KBM-7 (cell line): ENCODE measurements around the gene SPEM2.

Experiments used
- DNase-seq: peaks from one replicate; pipeline ENCODE4 v3.0.0-alpha.2; 2015
- in situ Hi-C: fragments of 300-500 bp; cut with MboI; formaldehyde crosslinking; loops from 2 replicates; pipeline ENCODE4 v1.14.3; 2020; ENCODE audit warnings: low sequenced_read_pairs, low pct_unique_long_range_greater_than_20kb, mixed read lengths

Gene SPEM2

DNA sequence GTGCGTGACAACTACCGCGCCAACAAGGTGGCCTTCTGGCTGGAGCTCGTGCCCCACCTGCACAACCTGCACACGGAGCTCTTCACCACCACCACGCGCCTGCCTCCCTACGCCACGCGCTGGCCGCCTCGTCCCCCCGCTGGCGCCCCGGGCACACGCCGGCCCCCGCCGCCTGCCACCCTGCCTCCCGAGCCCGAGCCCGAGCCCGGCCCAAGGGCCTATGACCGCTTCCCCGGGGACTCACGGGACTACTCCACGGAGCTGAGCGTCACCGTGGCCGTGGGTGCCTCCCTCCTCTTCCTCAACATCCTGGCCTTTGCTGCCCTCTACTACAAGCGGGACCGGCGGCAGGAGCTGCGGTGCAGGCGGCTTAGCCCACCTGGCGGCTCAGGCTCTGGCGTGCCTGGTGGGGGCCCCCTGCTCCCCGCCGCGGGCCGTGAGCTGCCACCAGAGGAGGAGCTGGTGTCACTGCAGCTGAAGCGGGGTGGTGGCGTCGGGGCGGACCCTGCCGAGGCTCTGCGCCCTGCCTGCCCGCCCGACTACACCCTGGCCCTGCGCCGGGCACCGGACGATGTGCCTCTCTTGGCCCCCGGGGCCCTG is 8.3 kb upstream of the SPEM2 start:
- in situ Hi-C loops: no loop called here
- no peak for DNase-seq

DNA sequence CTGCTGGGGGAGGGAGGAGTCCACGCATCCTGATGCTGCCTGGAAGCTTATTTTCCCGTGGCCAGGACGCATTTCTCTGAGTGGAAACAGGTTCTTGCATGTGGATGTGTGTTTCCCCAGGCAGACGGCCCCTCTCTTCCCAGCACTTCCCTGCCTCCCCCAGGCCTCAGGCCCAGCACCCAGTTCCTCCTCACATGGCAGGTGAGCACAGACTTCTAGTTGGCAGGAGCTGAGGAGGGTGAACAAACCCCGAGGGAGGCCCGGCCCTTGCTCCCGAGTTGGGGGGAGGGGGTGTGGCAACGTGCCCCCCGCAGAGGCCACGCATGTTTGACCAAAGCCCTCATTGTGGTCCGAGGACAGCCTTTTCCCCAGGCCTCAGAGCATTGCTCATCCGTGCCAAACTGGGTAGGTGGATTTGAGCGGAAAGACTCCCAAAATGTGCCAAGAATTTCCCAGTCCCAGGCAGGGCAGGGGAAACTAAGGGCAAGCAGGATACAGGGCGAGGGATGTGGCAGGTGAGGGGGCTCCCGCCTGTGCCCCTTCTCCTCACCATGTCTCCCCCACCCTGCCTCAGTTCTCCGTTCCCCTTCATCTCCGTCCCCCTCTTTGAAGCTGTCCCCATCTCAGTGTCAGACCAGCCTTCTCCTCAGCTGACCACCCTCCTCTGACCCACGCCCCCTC is 6.8 kb upstream of the SPEM2 start:
- in situ Hi-C loops: no loop called here
- no peak for DNase-seq

GRCh38 chr17:7419819-7420610 is 5.4 kb upstream of the SPEM2 start, which contains the start of gene SPEM1:
TSS of gene SPEM1 (plus strand) at chr17:7420324. CDS start at chr17:7420385, 61 bp downstream.
- no peak for DNase-seq
- in situ Hi-C loops: no loop called here

GRCh38 chr17:7421186-7421585 is 4.2 kb upstream of the SPEM2 start:
- DNase-seq: no peak
- in situ Hi-C loops: no loop called here

GRCh38 chr17:7423679-7424078 is 1.7 kb upstream of the SPEM2 start:
- in situ Hi-C loops: no loop called here
- no peak for DNase-seq

GRCh38 chr17:7425756-7426155 is 340 bp downstream of the SPEM2 start:
- in situ Hi-C loops: no loop called here
- DNase-seq: no peak

DNA sequence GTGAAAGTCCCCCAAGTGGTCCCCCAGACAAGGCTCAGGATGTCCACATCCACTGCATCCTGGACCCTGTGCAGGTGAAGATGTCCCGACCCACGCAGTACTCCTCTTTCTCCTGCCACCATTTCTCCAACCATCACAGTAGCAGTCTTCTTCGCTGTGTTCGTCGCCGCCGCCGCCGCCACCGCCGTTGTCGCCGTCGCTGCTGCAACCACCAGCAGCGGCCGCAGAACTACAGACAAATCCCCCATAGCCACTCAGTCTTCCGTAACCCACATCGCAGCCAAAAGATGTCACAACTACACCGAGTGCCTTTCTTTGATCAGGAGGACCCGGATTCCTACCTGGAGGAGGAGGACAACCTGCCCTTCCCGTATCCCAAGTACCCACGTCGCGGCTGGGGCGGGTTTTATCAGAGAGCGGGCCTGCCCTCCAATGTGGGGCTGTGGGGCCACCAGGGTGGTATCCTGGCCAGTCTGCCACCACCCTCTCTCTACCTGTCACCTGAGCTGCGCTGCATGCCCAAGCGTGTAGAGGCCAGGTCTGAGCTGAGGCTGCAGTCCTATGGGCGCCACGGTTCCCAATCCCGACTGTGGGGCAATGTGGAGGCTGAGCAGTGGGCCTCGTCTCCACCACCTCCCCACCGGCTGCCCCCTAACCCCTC is 917 bp downstream of the SPEM2 start:
- in situ Hi-C loops: no loop called here
- no peak for DNase-seq

DNA sequence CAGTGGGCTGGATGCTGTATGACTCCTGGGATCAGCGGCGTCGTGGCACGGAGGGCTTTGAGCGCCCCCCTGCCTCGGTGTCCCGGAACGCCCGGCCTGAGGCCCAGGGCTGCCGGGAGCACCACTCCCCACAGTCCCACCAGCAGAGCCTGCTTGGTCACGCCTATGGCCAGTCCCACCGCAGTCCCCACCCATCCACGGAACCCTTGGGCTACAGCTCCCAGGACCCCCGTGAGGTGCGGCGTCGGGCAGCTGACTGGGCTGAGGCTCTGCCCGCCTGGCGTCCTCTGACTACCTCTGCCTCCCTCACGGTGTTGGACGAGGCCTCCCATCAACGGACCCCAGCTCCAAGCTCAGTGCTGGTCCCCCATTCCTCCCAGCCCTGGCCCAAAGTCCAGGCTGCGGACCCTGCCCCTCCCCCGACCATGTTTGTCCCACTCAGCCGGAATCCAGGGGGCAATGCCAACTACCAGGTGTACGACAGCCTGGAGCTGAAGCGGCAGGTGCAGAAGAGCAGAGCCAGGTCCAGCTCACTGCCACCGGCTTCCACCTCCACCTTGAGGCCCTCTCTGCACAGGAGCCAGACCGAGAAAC is 1.6 kb downstream of the SPEM2 start:
- in situ Hi-C loops: no loop called here

GRCh38 chr17:7427549-7427948 is 2.1 kb downstream of the SPEM2 start:
- in situ Hi-C loops: no loop called here
- no peak for DNase-seq

More for the DNA sequence above, 1.6 kb downstream of the SPEM2 start:
- DNase-seq: no peak

DNA sequence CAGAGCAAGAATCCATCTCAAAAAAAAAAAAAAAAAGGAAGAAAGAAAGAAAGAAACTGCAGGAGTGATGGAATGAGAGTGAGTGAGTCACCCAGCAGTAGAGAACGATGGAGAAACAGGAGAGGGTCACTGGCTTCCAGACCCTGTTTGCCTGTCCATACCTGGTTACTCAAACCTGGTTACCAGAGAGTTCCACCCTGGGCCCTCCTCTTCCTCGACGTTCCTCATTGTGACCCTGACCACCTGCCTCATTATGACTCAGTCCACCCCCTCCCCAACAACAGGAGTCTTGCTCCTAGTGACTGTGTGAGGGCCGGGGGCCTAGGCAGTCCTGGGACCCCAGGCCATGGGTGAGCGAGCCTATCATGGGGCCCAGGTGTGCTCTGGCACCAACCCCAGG is 3.1 kb downstream of the SPEM2 start, which contains the start of gene SPEM3:
Gene SPEM3 (plus strand): TSS at position 301 of the 400 bp plus-strand sequence. CDS start 46 bp downstream, at position 347.
- no peak for DNase-seq
- in situ Hi-C loops: no loop called here

DNA sequence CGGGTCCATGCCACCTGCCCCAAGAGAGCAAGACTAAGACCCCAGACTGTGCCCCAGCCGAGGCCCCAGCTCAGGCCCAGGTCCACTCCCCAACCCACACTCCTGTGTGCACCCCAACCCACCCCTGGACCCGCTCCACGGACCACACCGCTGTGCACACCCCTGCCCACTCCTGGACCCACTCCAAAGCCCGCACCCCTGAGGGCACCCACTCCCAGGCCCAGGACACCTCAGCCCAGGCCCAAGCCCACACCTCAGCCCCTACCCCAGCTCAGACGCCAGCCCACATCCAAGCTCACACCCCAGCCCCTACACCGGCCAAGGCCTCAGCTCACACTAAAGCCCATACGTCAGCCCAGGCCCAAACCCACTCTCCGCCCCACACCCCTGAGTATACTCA is 4.3 kb downstream of the SPEM2 start:
- no peak for DNase-seq

GRCh38 chr17:7431231-7431630 is 5.8 kb downstream of the SPEM2 start:
- in situ Hi-C loops: no loop called here
- DNase-seq: no peak

More for the DNA sequence above, 4.3 kb downstream of the SPEM2 start:
- in situ Hi-C loops: no loop called here

GRCh38 chr17:7432296-7432695 is 6.9 kb downstream of the SPEM2 start:
- no peak for DNase-seq
- in situ Hi-C loops: no loop called here

GRCh38 chr17:7435676-7436555 is 10.5 kb downstream of the SPEM2 start:
- in situ Hi-C loops: no loop called here
- DNase-seq: peak; percentile 87

DNA sequence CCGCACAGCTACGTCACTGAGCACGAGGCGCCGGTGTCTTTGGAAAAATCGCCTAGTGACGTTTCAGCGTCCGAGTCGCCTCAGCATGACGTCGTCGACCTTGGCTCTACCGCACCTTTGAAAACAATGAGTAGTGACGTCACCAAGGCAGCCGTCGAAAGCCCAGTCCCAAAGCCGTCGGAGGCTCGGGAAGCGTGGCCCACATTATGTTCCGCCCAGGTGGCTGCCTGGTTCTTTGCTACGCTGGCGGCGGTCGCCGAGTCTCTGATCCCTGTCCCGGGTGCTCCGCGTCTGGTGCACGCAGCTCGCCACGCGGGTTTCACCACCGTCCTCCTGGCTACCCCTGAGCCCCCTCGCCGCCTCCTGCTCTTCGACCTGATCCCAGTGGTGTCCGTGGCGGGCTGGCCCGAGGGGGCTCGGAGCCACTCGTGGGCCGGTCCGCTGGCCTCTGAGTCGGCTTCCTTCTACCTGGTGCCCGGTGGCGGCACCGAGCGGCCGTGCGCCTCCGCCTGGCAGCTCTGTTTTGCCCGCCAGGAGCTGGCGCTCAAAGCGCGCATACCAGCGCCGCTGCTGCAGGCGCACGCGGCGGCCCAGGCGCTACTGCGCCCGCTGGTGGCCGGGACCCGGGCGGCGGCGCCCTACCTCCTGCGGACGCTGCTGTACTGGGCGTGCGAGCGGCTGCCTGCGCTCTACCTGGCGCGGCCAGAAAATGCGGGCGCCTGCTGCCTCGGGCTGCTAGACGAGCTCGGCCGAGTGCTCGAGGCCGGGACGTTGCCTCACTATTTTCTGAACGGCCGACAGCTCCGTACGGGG is 11.3 kb downstream of the SPEM2 start:
- DNase-seq: peak; percentile 85
- in situ Hi-C loops: no loop called here

DNA sequence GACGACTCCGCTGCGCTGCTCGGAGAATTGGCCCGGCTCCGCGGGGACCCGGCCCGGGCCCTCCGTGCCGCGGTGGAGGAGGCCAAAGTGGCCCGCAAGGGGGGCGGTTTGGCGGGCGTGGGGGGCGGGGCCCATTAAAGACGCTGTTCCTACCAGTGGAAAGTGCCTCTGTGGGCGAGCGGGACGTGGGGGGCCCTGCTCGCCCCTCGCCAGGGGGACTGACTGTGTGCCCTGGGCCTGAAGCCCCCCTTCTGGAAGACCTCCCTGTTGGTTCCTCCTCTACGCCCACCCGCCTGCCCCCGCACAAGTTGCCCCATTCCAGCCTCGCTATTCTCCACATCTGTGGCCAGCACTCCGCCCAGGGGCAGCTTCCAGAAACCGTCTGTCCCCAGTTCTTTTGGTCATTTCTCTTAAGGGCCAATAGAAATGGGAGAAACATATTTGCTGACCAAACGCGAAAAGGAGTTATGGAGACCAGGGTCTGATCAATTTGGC is 12.0 kb downstream of the SPEM2 start:
- no peak for DNase-seq
- in situ Hi-C loops: no loop called here

DNA sequence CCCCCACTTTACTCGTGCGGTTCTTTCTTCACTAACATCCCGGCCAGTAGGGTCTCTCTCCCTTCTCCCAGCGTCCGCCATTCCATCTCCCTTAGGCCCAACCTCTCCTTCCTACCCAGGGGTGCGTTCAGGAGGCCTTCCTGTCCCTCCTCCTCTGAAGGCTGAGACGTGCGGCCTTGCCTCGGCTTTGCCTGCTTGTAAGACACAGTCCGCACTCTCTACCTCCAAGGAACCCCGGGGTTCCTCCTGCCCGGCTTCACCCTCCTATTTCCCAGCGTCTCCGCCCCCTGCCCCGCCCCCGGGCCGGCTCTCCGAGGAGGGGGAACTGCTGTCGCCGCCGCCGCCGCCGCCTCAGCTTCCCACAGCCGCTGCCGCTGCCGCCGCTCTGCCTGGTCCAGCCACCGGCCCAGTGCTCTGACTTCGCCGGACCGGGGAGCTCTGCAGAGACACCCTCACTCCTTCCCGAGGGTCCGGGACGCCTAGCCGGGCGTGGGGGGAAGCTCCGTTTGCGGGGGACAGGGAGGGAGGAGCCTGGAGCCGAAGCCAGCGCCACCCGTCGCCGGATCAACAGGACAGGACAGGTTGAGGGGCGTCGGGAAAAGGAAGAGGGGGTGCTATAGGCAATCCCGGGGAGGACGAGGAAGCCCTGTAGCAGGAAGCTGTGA is 12.7 kb downstream of the SPEM2 start:
- in situ Hi-C loops: no loop called here
- peak; percentile 68 for DNase-seq
